Activated B cell treated with CpG ODN at 0.5 μM for 24 hours (primary cell): ENCODE measurements around the gene TRAF3. TPM values are rescaled to one million over a fixed set of nuclear protein-coding genes. Genes with fewer than 3 reads are reported as not detected.

Source experiments
- ATAC-seq: fragments of 200-7000 bp; cut with Tn5 transposase; one replicate; pipeline ENCODE4 v1.10.0; 2021; ENCODE audit warnings: low read depth, mild to moderate bottlenecking, moderate library complexity
- CTCF ChIA-PET: fragments of 350-600 bp; sonication (Branson Sonifier 250); formaldehyde crosslinking; loops from one replicate; lab custom pipeline; 2021; ENCODE audit warnings: antibody characterized with exemption; lab: Charles Lee
- POLR2A ChIA-PET: fragments of 350-600 bp; sonication (Branson Sonifier 250); formaldehyde crosslinking; loops from one replicate; lab custom pipeline; 2021; ENCODE audit warnings: antibody characterized with exemption; lab: Charles Lee
- DNase-seq: peaks from one replicate; pipeline ENCODE4 v3.0.0; 2022
- H3K27ac Mint-ChIP-seq: one replicate; pipeline ENCODE4 v1.8.0; 2020; ENCODE audit warnings: mixed read lengths
- H3K27me3 Mint-ChIP-seq: one replicate; pipeline ENCODE4 v1.8.0; 2021; ENCODE audit warnings: mixed read lengths
- H3K36me3 Mint-ChIP-seq: one replicate; pipeline ENCODE4 v1.8.0; 2021; ENCODE audit warnings: low read depth, mixed read lengths
- H3K4me1 Mint-ChIP-seq: one replicate; pipeline ENCODE4 v1.8.0; 2021; ENCODE audit warnings: mixed read lengths
- H3K4me3 Mint-ChIP-seq: one replicate; pipeline ENCODE4 v1.8.0; 2020; ENCODE audit warnings: mild to moderate bottlenecking, mixed read lengths
- H3K9me3 Mint-ChIP-seq: one replicate; pipeline ENCODE4 v1.8.0; 2020; ENCODE audit warnings: mixed read lengths
- CTCF ChIP-seq: fragments of 200-600 bp; IDR thresholded peaks from one replicate; pipeline ENCODE4 v1.8.0; 2022; ENCODE audit warnings: antibody characterized with exemption, mild to moderate bottlenecking
- intact Hi-C: fragments of 100-400 bp; cut with micrococcal nuclease; formaldehyde crosslinking; loops from one replicate; pipeline ENCODE4 v1.15.1; 2024
- total RNA-seq: library from RNA; stranded (reverse); gene quantifications from 2 replicates; pipeline ENCODE4 v1.2.3, GENCODE V29; 2022

Gene TRAF3
- total RNA-seq, 1 donor from 2014 or later: 120 TPM

- CTCF ChIA-PET: no interaction called here
- DNase-seq (no peak), ATAC-seq (no peak)
- peaks cover 8% of the 10 kb centered on the region for H3K36me3 Mint-ChIP-seq
- no peak overlapping the region for H3K27ac Mint-ChIP-seq
- no peaks in the 10 kb centered on the region for H3K27me3 Mint-ChIP-seq
- POLR2A ChIA-PET: no interaction called here
- intact Hi-C loops: loop anchor here (5.0 kb wide), 1 partner anchor 33 kb away; no protein-coding TSS in a partner anchor
- H3K4me1 Mint-ChIP-seq: no peaks in the 10 kb centered on the region
- peaks cover 2% of the 10 kb centered on the region for H3K9me3 Mint-ChIP-seq
- TF ChIP-seq CTCF: no peak
- no peak overlapping the region for H3K4me3 Mint-ChIP-seq
These were observed 38.1 kb upstream of the TRAF3 start for GRCh38 chr14:102739190-102739469.

GRCh38 chr14:102746634-102747438, 30.4 kb upstream of the TRAF3 start:
- H3K4me3 Mint-ChIP-seq: no peak overlapping the region
- H3K36me3 Mint-ChIP-seq: peaks cover 2% of the 10 kb centered on the region
- TF ChIP-seq CTCF: no peak
- POLR2A ChIA-PET: no interaction called here
- no peak overlapping the region for H3K27ac Mint-ChIP-seq
- intact Hi-C loops: no loop called here
- H3K9me3 Mint-ChIP-seq: peaks cover 2% of the 10 kb centered on the region
- CTCF ChIA-PET: no interaction called here
- DNase-seq: no peak
- H3K27me3 Mint-ChIP-seq: no peaks in the 10 kb centered on the region
- no peak for ATAC-seq
- no peaks in the 10 kb centered on the region for H3K4me1 Mint-ChIP-seq

- Mint-ChIP-seq H3K4me3 (no peak overlapping the region), H3K27me3 (no peaks in the 10 kb centered on the region), H3K9me3 (no peaks in the 10 kb centered on the region), H3K27ac (no peak overlapping the region), H3K4me1 (peaks cover 8% of the 10 kb centered on the region), H3K36me3 (no peaks in the 10 kb centered on the region)
- ChIA-PET CTCF (no interaction called here), POLR2A (no interaction called here)
- intact Hi-C loops: no loop called here
- no peak for TF ChIP-seq CTCF
- DNase-seq (no peak), ATAC-seq (no peak)
These were observed 28.4 kb upstream of the TRAF3 start for GRCh38 chr14:102748806-102749205.

GRCh38 chr14:102749393-102750305, 27.6 kb upstream of the TRAF3 start:
- ATAC-seq (no peak), DNase-seq (no peak)
- intact Hi-C loops: no loop called here
- Mint-ChIP-seq H3K4me3 (no peak overlapping the region), H3K9me3 (no peaks in the 10 kb centered on the region), H3K4me1 (peaks cover 16% of the 10 kb centered on the region), H3K27me3 (no peaks in the 10 kb centered on the region), H3K36me3 (no peaks in the 10 kb centered on the region), H3K27ac (no peak overlapping the region)
- ChIA-PET CTCF (no interaction called here), POLR2A (interaction anchor here (1.3 kb wide), 1 partner anchor 19 kb away, joined by 4 read pairs; no protein-coding TSS in a partner anchor)
- no peak for TF ChIP-seq CTCF

GRCh38 chr14:102750376-102750775, 26.9 kb upstream of the TRAF3 start:
- ChIA-PET POLR2A (interaction anchor here (0.6 to 1.3 kb wide), 2 partner anchors 18 to 264 kb away, joined by 3 to 4 read pairs; no protein-coding TSS in a partner anchor), CTCF (no interaction called here)
- Mint-ChIP-seq H3K36me3 (no peaks in the 10 kb centered on the region), H3K27me3 (no peaks in the 10 kb centered on the region), H3K27ac (no peak overlapping the region), H3K4me1 (peaks cover 24% of the 10 kb centered on the region), H3K9me3 (no peaks in the 10 kb centered on the region), H3K4me3 (no peak overlapping the region)
- ATAC-seq: no peak
- no peak for DNase-seq
- intact Hi-C loops: no loop called here
- TF ChIP-seq CTCF: no peak
